ENCODE results near the gene FAM20C.
"Not testable (repeated sequence)": the region's sequence is repeated elsewhere in the genome, so short reads cannot be mapped to it uniquely, and the experiment has no call there.

Gene FAM20C

GRCh38 chr7:292226-292625 lies 99.9 kb downstream of the FAM20C start:
- Histone ChIP-seq H3K4me1 (ENCODE audit: insufficient read depth, low read length) (no peaks in the 10 kb centered on the region), H3K36me3 (ENCODE audit: insufficient read depth, low read length) (no peaks in the 10 kb centered on the region), H3K4me3 (ENCODE audit: low read depth in 1 of 2, low read length in 2 of 2) (no peak overlapping the region), H3K27ac (ENCODE audit: low read depth, low read length) (no peak overlapping the region), H3K27me3 (ENCODE audit: control insufficient read depth in 1 of 2, insufficient read depth in 2 of 2, low read length in 2 of 2) (peaks cover 36 to 65% of the 10 kb centered on the region in 2 donors), H3K9me3 (ENCODE audit: low read length) (no peaks in the 10 kb centered on the region), H3K9ac (ENCODE audit: low read length) (no peak overlapping the region)

- Histone ChIP-seq H3K27me3 (ENCODE audit: control insufficient read depth in 1 of 2, insufficient read depth in 2 of 2, low read length in 2 of 2) (peaks cover 36 to 65% of the 10 kb centered on the region in 2 donors), H3K36me3 (ENCODE audit: insufficient read depth, low read length) (no peaks in the 10 kb centered on the region), H3K4me1 (ENCODE audit: insufficient read depth, low read length) (no peaks in the 10 kb centered on the region), H3K9ac (ENCODE audit: low read length) (no peak overlapping the region), H3K27ac (ENCODE audit: low read depth, low read length) (no peak overlapping the region), H3K4me3 (ENCODE audit: low read depth in 1 of 2, low read length in 2 of 2) (no peak overlapping the region), H3K9me3 (ENCODE audit: low read length) (no peaks in the 10 kb centered on the region)
Observed at GRCh38 chr7:292826-293225, 100.5 kb downstream of the FAM20C start.

- no peaks in the 10 kb centered on the region for H3K9me3 ChIP-seq (ENCODE audit: low read length)
- H3K9ac ChIP-seq (ENCODE audit: low read length) = no peak overlapping the region
- H3K36me3 ChIP-seq (ENCODE audit: insufficient read depth, low read length) = no peaks in the 10 kb centered on the region
- no peak overlapping the region for H3K4me3 ChIP-seq (ENCODE audit: low read depth in 1 of 2, low read length in 2 of 2)
- H3K27me3 ChIP-seq (ENCODE audit: control insufficient read depth in 1 of 2, insufficient read depth in 2 of 2, low read length in 2 of 2) = peaks cover 30 to 62% of the 10 kb centered on the region in 2 donors
- H3K4me1 ChIP-seq (ENCODE audit: insufficient read depth, low read length) = no peaks in the 10 kb centered on the region
- H3K27ac ChIP-seq (ENCODE audit: low read depth, low read length) = no peak overlapping the region
Observed at GRCh38 chr7:293681-294439, 101.5 kb downstream of the FAM20C start.

GRCh38 chr7:294440-295154 lies 102.2 kb downstream of the FAM20C start:
- Histone ChIP-seq H3K27me3 (ENCODE audit: control insufficient read depth in 1 of 2, insufficient read depth in 2 of 2, low read length in 2 of 2) (peaks cover 26 to 55% of the 10 kb centered on the region in 2 donors), H3K4me1 (ENCODE audit: insufficient read depth, low read length) (no peaks in the 10 kb centered on the region), H3K4me3 (ENCODE audit: low read depth in 1 of 2, low read length in 2 of 2) (no peak overlapping the region), H3K9ac (ENCODE audit: low read length) (no peak overlapping the region), H3K9me3 (ENCODE audit: low read length) (no peaks in the 10 kb centered on the region), H3K36me3 (ENCODE audit: insufficient read depth, low read length) (no peaks in the 10 kb centered on the region), H3K27ac (ENCODE audit: low read depth, low read length) (no peak overlapping the region)

GRCh38 chr7:295155-296154 lies 103.1 kb downstream of the FAM20C start:
- Histone ChIP-seq H3K4me3 (ENCODE audit: low read depth in 1 of 2, low read length in 2 of 2) (no peak overlapping the region), H3K36me3 (ENCODE audit: insufficient read depth, low read length) (no peaks in the 10 kb centered on the region), H3K27ac (ENCODE audit: low read depth, low read length) (no peak overlapping the region), H3K4me1 (ENCODE audit: insufficient read depth, low read length) (no peaks in the 10 kb centered on the region), H3K27me3 (ENCODE audit: control insufficient read depth in 1 of 2, insufficient read depth in 2 of 2, low read length in 2 of 2) (peaks cover 19 to 46% of the 10 kb centered on the region in 2 donors), H3K9me3 (ENCODE audit: low read length) (no peaks in the 10 kb centered on the region), H3K9ac (ENCODE audit: low read length) (no peak overlapping the region)

- H3K9ac ChIP-seq (ENCODE audit: low read length) = no peak overlapping the region
- H3K4me3 ChIP-seq (ENCODE audit: low read depth in 1 of 2, low read length in 2 of 2) = no peak overlapping the region
- no peaks in the 10 kb centered on the region for H3K36me3 ChIP-seq (ENCODE audit: insufficient read depth, low read length)
- H3K27me3 ChIP-seq (ENCODE audit: control insufficient read depth in 1 of 2, insufficient read depth in 2 of 2, low read length in 2 of 2) = peaks cover 15 to 39% of the 10 kb centered on the region in 2 donors
- no peak overlapping the region for H3K27ac ChIP-seq (ENCODE audit: low read depth, low read length)
- H3K4me1 ChIP-seq (ENCODE audit: insufficient read depth, low read length) = no peaks in the 10 kb centered on the region
- H3K9me3 ChIP-seq (ENCODE audit: low read length) = no peaks in the 10 kb centered on the region
Observed at GRCh38 chr7:296373-296945, 104.1 kb downstream of the FAM20C start.

- H3K9me3 ChIP-seq (ENCODE audit: low read length); H3K4me3 ChIP-seq (ENCODE audit: low read depth in 1 of 2, low read length in 2 of 2); H3K36me3 ChIP-seq (ENCODE audit: insufficient read depth, low read length); H3K27ac ChIP-seq (ENCODE audit: low read depth, low read length); H3K4me1 ChIP-seq (ENCODE audit: insufficient read depth, low read length); H3K9ac ChIP-seq (ENCODE audit: low read length): not testable (repeated sequence)
- peaks cover 8 to 32% of the 10 kb centered on the region in 2 donors for H3K27me3 ChIP-seq (ENCODE audit: control insufficient read depth in 1 of 2, insufficient read depth in 2 of 2, low read length in 2 of 2)
Observed at GRCh38 chr7:297141-297540, 104.8 kb downstream of the FAM20C start.

- Histone ChIP-seq H3K36me3 (ENCODE audit: insufficient read depth, low read length) (no peaks in the 10 kb centered on the region), H3K27me3 (ENCODE audit: control insufficient read depth in 1 of 2, insufficient read depth in 2 of 2, low read length in 2 of 2) (peaks cover 2 to 26% of the 10 kb centered on the region in 2 donors), H3K9ac (ENCODE audit: low read length) (no peak overlapping the region), H3K9me3 (ENCODE audit: low read length) (no peaks in the 10 kb centered on the region), H3K27ac (ENCODE audit: low read depth, low read length) (no peak overlapping the region), H3K4me1 (ENCODE audit: insufficient read depth, low read length) (no peaks in the 10 kb centered on the region), H3K4me3 (ENCODE audit: low read depth in 1 of 2, low read length in 2 of 2) (no peak overlapping the region)
Observed at GRCh38 chr7:297611-298374, 105.4 kb downstream of the FAM20C start.

- no peaks in the 10 kb centered on the region for H3K4me1 ChIP-seq (ENCODE audit: insufficient read depth, low read length)
- no peak overlapping the region for H3K9ac ChIP-seq (ENCODE audit: low read length)
- no peak overlapping the region for H3K27ac ChIP-seq (ENCODE audit: low read depth, low read length)
- H3K9me3 ChIP-seq (ENCODE audit: low read length) = no peaks in the 10 kb centered on the region
- H3K27me3 ChIP-seq (ENCODE audit: control insufficient read depth in 1 of 2, insufficient read depth in 2 of 2, low read length in 2 of 2) = peaks cover 0 to 23% of the 10 kb centered on the region in 2 donors
- no peak overlapping the region for H3K4me3 ChIP-seq (ENCODE audit: low read depth in 1 of 2, low read length in 2 of 2)
- no peaks in the 10 kb centered on the region for H3K36me3 ChIP-seq (ENCODE audit: insufficient read depth, low read length)
Observed at GRCh38 chr7:298375-298702, 106.0 kb downstream of the FAM20C start.

- H3K27me3 ChIP-seq (ENCODE audit: control insufficient read depth in 1 of 2, insufficient read depth in 2 of 2, low read length in 2 of 2) = peaks cover 0 to 21% of the 10 kb centered on the region in 2 donors
- no peak overlapping the region for H3K4me3 ChIP-seq (ENCODE audit: low read depth in 1 of 2, low read length in 2 of 2)
- no peak overlapping the region for H3K27ac ChIP-seq (ENCODE audit: low read depth, low read length)
- H3K9ac ChIP-seq (ENCODE audit: low read length) = no peak overlapping the region
- H3K36me3 ChIP-seq (ENCODE audit: insufficient read depth, low read length) = no peaks in the 10 kb centered on the region
- H3K4me1 ChIP-seq (ENCODE audit: insufficient read depth, low read length) = no peaks in the 10 kb centered on the region
- no peaks in the 10 kb centered on the region for H3K9me3 ChIP-seq (ENCODE audit: low read length)
Observed at GRCh38 chr7:298743-299142, 106.4 kb downstream of the FAM20C start.
